Medulla oblongata (tissue), 1 donor: ENCODE data around the gene FHIT.

Source experiments
- DNase-seq: peaks from one replicate; pipeline ENCODE4 v3.0.0-alpha.2; 2015; ENCODE audit errors: extremely low spot score

The FHIT gene

GRCh38 chr3:61169621-61170251 lies 81.5 kb downstream of the FHIT start:
- DNase-seq, result no peak

GRCh38 chr3:61168286-61168685 lies 83.0 kb downstream of the FHIT start:
- no peak for DNase-seq

- no peak for DNase-seq
Measured at GRCh38 chr3:61162965-61163364, 88.3 kb downstream of the FHIT start.

- no peak for DNase-seq
Measured at GRCh38 chr3:61158667-61159066, 92.6 kb downstream of the FHIT start.

- no peak for DNase-seq
Measured at GRCh38 chr3:61158216-61158615, 93.0 kb downstream of the FHIT start.

- DNase-seq, result no peak
Measured at GRCh38 chr3:61157414-61157813, 93.8 kb downstream of the FHIT start.

- DNase-seq, result no peak
Measured at GRCh38 chr3:61155701-61156292, 95.5 kb downstream of the FHIT start.

GRCh38 chr3:61154457-61155198 lies 96.6 kb downstream of the FHIT start:
- no peak for DNase-seq

- DNase-seq, result no peak
Measured at GRCh38 chr3:61152071-61152470, 99.2 kb downstream of the FHIT start.

- no peak for DNase-seq
Measured at GRCh38 chr3:61149236-61149635, 102.0 kb downstream of the FHIT start.

- DNase-seq, result no peak
Measured at GRCh38 chr3:61146010-61146890, 105.0 kb downstream of the FHIT start.

GRCh38 chr3:61141697-61142096 lies 109.6 kb downstream of the FHIT start:
- DNase-seq, result no peak

- no peak for DNase-seq
Measured at GRCh38 chr3:61141227-61141626, 110.0 kb downstream of the FHIT start.

- DNase-seq, result no peak
Measured at GRCh38 chr3:61139686-61140085, 111.6 kb downstream of the FHIT start.

- no peak for DNase-seq
Measured at GRCh38 chr3:61138401-61138800, 112.9 kb downstream of the FHIT start.

GRCh38 chr3:61136191-61136590 lies 115.1 kb downstream of the FHIT start:
- no peak for DNase-seq

GRCh38 chr3:61134532-61134931 lies 116.7 kb downstream of the FHIT start:
- no peak for DNase-seq

GRCh38 chr3:61132062-61132461 lies 119.2 kb downstream of the FHIT start:
- no peak for DNase-seq

- no peak for DNase-seq
Measured at GRCh38 chr3:61118830-61119229, 132.4 kb downstream of the FHIT start.

GRCh38 chr3:61117045-61117898 lies 134.0 kb downstream of the FHIT start:
- DNase-seq, result no peak

GRCh38 chr3:61114316-61114953 lies 136.8 kb downstream of the FHIT start:
- no peak for DNase-seq
